SK-N-SH (cell line): Measurements from ENCODE around the gene FXYD5. TPM values are rescaled to one million over a fixed set of nuclear protein-coding genes. Genes with fewer than 3 reads are reported as not detected.

Experiments used
- CTCF ChIA-PET: fragments of 300-600, 350-600 bp; formaldehyde crosslinking; extraction: SDS; loops from one replicate; lab custom pipeline; 2021; lab: Yijun Ruan, JAX
- POLR2A ChIA-PET: fragments of 350-600 bp; sonication (Branson Sonifier 250); formaldehyde crosslinking; extraction: SDS; loops from one replicate; lab custom pipeline; 2020; ENCODE audit warnings: antibody characterized with exemption, inconsistent platforms; lab: Yijun Ruan, JAX
- DNase-seq: peaks from one replicate; pipeline ENCODE4 v3.0.0; 2012
- H2AFZ ChIP-seq: fragments of 200-600 bp; sonication (generic); 2 replicates; pipeline ENCODE4 v1.8.1; 2016; ENCODE audit warnings: antibody characterized with exemption, mild to moderate bottlenecking, low read depth
- H3F3A ChIP-seq: fragments of 200-600 bp; sonication (generic); replicated peaks from 2 replicates; pipeline ENCODE3; 2016; ENCODE audit warnings: antibody characterized with exemption, mild to moderate bottlenecking; ENCODE audit not compliant: insufficient read depth
- H3K27ac ChIP-seq, 2 experiments: fragments of 200-500 bp in 1 of 2; fragments of 200-600 bp in 1 of 2; sonication (Bioruptor generic) in 1 of 2; sonication (generic), shearing (Covaris generic) in 1 of 2; 2 replicates each; pipeline versions ENCODE4 v1.5.1 to v1.6.1; 2014 to 2016; ENCODE audit warnings: low read depth in 2 of 2, inconsistent platforms in 1 of 2, low read length in 1 of 2, mild to moderate bottlenecking in 1 of 2, mixed read lengths in 1 of 2
- H3K27me3 ChIP-seq: fragments of 200-600 bp; sonication (generic), shearing (Covaris generic); 2 replicates; pipeline ENCODE4 v1.6.1; 2016; ENCODE audit warnings: mixed run types; ENCODE audit not compliant: insufficient read depth
- H3K36me3 ChIP-seq, 2 experiments: fragments of 200-500 bp in 1 of 2; fragments of 200-600 bp in 1 of 2; sonication (Bioruptor generic) in 1 of 2; sonication (generic) in 1 of 2; replicated peaks in 1 of 2; 2 replicates each; pipeline versions ENCODE3 to v1.5.1; 2014 to 2016; ENCODE audit warnings: low read length in 1 of 2, mild to moderate bottlenecking in 1 of 2; ENCODE audit not compliant: insufficient read depth in 2 of 2, control insufficient read depth in 1 of 2
- H3K4me1 ChIP-seq, 2 experiments: fragments of 200-500 bp in 1 of 2; fragments of 200-600 bp in 1 of 2; sonication (Bioruptor generic) in 1 of 2; sonication (generic), shearing (Covaris generic) in 1 of 2; 2 replicates each; pipeline versions ENCODE4 v1.5.1 to v1.6.1; 2014 to 2016; ENCODE audit warnings: low read depth in 1 of 2, low read length in 1 of 2, mixed run types in 1 of 2; ENCODE audit not compliant: insufficient read depth in 2 of 2, control insufficient read depth in 1 of 2
- H3K4me2 ChIP-seq: fragments of 200-600 bp; sonication (generic), shearing (Covaris generic); 2 replicates; pipeline ENCODE4 v1.6.1; 2017; ENCODE audit warnings: mixed run types
- H3K4me3 ChIP-seq, 2 experiments: fragments of 200-500 bp in 1 of 2; fragments of 200-600 bp in 1 of 2; sonication (Bioruptor generic) in 1 of 2; sonication (generic), shearing (Covaris generic) in 1 of 2; 2 replicates each; pipeline versions ENCODE4 v1.5.1 to v1.8.1; 2014 to 2016; ENCODE audit warnings: low read depth in 2 of 2, inconsistent platforms in 1 of 2, low read length in 1 of 2, mild to moderate bottlenecking in 1 of 2, mixed read lengths in 1 of 2, moderate library complexity in 1 of 2
- H3K79me2 ChIP-seq: fragments of 200-600 bp; sonication (generic); 2 replicates; pipeline ENCODE4 v1.8.1; 2017; ENCODE audit warnings: mild to moderate bottlenecking; ENCODE audit not compliant: insufficient read depth
- H3K9ac ChIP-seq: fragments of 200-600 bp; sonication (generic); 2 replicates; pipeline ENCODE4 v1.6.1; 2017; ENCODE audit warnings: mixed run types
- H3K9me2 ChIP-seq: fragments of 200-600 bp; sonication (generic); 2 replicates; pipeline ENCODE4 v1.6.1; 2017; ENCODE audit warnings: mixed run types
- H3K9me3 ChIP-seq: fragments of 200-600 bp; sonication (generic); 2 replicates; pipeline ENCODE4 v1.6.1; 2017; ENCODE audit warnings: mixed run types, mild to moderate bottlenecking, moderate library complexity
- H4K20me1 ChIP-seq: fragments of 200-600 bp; sonication (generic); 2 replicates; pipeline ENCODE4 v1.6.1; 2017; ENCODE audit warnings: mild to moderate bottlenecking, mixed run types; ENCODE audit not compliant: insufficient read depth
- CHD2 ChIP-seq: fragments of 150-350 bp; IDR thresholded peaks from 2 replicates; pipeline ENCODE4 v1.6.1; 2018; ENCODE audit warnings: low read length; ENCODE audit not compliant: partially characterized antibody
- ELF1 ChIP-seq: IDR thresholded peaks from 2 replicates; pipeline ENCODE4 v1.4.0; 2012
- FOSL2 ChIP-seq: IDR thresholded peaks from 2 replicates; pipeline ENCODE4 v1.4.0; 2012; ENCODE audit warnings: low read depth, mild to moderate bottlenecking, moderate library complexity, borderline replicate concordance
- GABPA ChIP-seq: IDR thresholded peaks from 2 replicates; pipeline ENCODE4 v1.4.0; 2012; ENCODE audit warnings: low read depth, mild to moderate bottlenecking
- GATA2 ChIP-seq: sonication (generic); formaldehyde crosslinking; IDR thresholded peaks from 2 replicates; pipeline ENCODE4 v1.5.0; 2020; ENCODE audit warnings: mild to moderate bottlenecking, missing genetic modification reagents
- JUND ChIP-seq: IDR thresholded peaks from 2 replicates; pipeline ENCODE4 v1.4.0; 2012
- MXI1 ChIP-seq: IDR thresholded peaks from 2 replicates; pipeline ENCODE4 v1.6.1; 2012; ENCODE audit warnings: mild to moderate bottlenecking, low read depth, low read length, improper control_type of control experiment
- NFIC ChIP-seq: IDR thresholded peaks from 2 replicates; pipeline ENCODE4 v1.4.0; 2012; ENCODE audit warnings: borderline replicate concordance
- POLR2AphosphoS5 ChIP-seq: IDR thresholded peaks from 2 replicates; pipeline ENCODE4 v1.6.1; 2012; ENCODE audit warnings: low read depth, low read length
- RAD21 ChIP-seq: IDR thresholded peaks from 2 replicates; pipeline ENCODE4 v1.6.1; 2012; ENCODE audit warnings: mild to moderate bottlenecking, low read length
- RCOR1 ChIP-seq: fragments of 150-350 bp; IDR thresholded peaks from 2 replicates; pipeline ENCODE4 v1.6.1; 2017; ENCODE audit warnings: antibody characterized with exemption, low read length
- RXRA ChIP-seq: IDR thresholded peaks from 2 replicates; pipeline ENCODE4 v1.4.0; 2012; ENCODE audit warnings: low read depth, mild to moderate bottlenecking, borderline replicate concordance
- SIN3A ChIP-seq: IDR thresholded peaks from 2 replicates; pipeline ENCODE4 v1.6.1; 2012; ENCODE audit warnings: low read depth, mild to moderate bottlenecking, low read length, moderate library complexity, borderline replicate concordance
- SMC3 ChIP-seq: IDR thresholded peaks from 2 replicates; pipeline ENCODE4 v1.6.1; 2012; ENCODE audit warnings: low read depth, low read length, improper control_type of control experiment
- TEAD4 ChIP-seq: IDR thresholded peaks from 2 replicates; pipeline ENCODE4 v1.4.0; 2012; ENCODE audit warnings: mild to moderate bottlenecking, borderline replicate concordance; ENCODE audit not compliant: insufficient read depth
- WGBS: methylation state at CpG from one replicate; pipeline ENCODE4 v1.1.6; 2017; ENCODE audit warnings: low lambda C conversion rate; 5-methylcytosine and 5-hydroxymethylcytosine counted together
- polyA plus RNA-seq, 3 experiments: library from polyadenylated mRNA; depleted of rRNA; stranded (reverse); fragments of >200 nt; gene quantifications; 2 replicates each; pipeline ENCODE4 v1.2.3, GENCODE V29; 2012
- TF ChIP-seq, protein P1 (sequence below): IDR thresholded peaks from 2 replicates; pipeline ENCODE4 v1.4.0; 2012; ENCODE audit warnings: low read depth, borderline replicate concordance
- TF ChIP-seq, protein P2 (sequence below): IDR thresholded peaks from 2 replicates; pipeline ENCODE4 v1.4.0; 2012; ENCODE audit warnings: low read depth
- TF ChIP-seq, protein P3 (sequence below): IDR thresholded peaks from 2 replicates; pipeline ENCODE4 v1.4.0; 2012; ENCODE audit warnings: low read depth, borderline replicate concordance
- TF ChIP-seq, protein P4 (sequence below): IDR thresholded peaks from 2 replicates; pipeline ENCODE4 v1.6.1; 2012; ENCODE audit warnings: mild to moderate bottlenecking, low read depth, low read length, moderate library complexity
- TF ChIP-seq, protein P5 (sequence below): fragments of 150-350 bp; IDR thresholded peaks from 2 replicates; pipeline ENCODE4 v1.6.1; 2016; ENCODE audit warnings: mild to moderate bottlenecking, low read depth, low read length

The FXYD5 gene
- polyA plus RNA-seq, 1 of the 3 experiments (the other 2 are of a cell fraction): 195 TPM

DNA sequence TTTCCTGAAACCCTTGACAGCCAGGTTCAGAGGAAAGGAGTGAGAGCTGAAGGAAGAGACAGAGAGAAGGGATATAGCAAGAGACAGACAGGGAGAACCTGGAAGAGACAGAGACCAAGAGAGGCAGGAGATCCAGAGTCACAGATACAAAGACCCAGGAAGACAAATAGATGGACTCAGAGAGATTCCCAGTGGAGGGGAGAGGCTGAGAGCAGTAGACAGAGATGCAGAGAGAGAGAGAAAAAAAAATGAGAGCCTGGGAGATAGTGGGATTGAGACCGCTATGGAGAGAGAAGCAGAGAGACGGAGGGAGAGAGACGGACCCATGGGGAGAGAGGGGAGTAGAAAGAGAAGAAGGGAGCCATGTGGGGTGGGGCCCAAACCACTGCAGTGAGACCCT lies 10.7 kb upstream of the FXYD5 start:
- Histone ChIP-seq H3K27me3 (peaks cover 27% of the 10 kb centered on the region; the same call in 1 of the 2 replicates), H2AFZ (no peak overlapping the region), H3K36me3 (no peaks in the 10 kb centered on the region), H3K4me3 (no peak overlapping the region), H3K4me1 (peaks cover 0 to 25% of the 10 kb centered on the region in 2 experiments; a peak in 2 of 4 replicates), H3F3A (peaks cover 6% of the 10 kb centered on the region), H3K9ac (no peak overlapping the region), H3K79me2 (no peaks in the 10 kb centered on the region), H3K9me2 (no peaks in the 10 kb centered on the region), H3K27ac (no peak overlapping the region), H3K4me2 (peak overlapping the region; percentile 66; the same call in 1 of the 2 replicates), H3K9me3 (no peaks in the 10 kb centered on the region), H4K20me1 (no peaks in the 10 kb centered on the region)
- no peak for TF ChIP-seq RCOR1
- no peak for TF ChIP-seq RAD21
- TF ChIP-seq ELF1: no peak
- no peak for TF ChIP-seq GABPA
- no peak for TF ChIP-seq SMC3
- TF ChIP-seq POLR2AphosphoS5: no peak
- TF ChIP-seq MXI1: no peak
- TF ChIP-seq, protein P1, sequence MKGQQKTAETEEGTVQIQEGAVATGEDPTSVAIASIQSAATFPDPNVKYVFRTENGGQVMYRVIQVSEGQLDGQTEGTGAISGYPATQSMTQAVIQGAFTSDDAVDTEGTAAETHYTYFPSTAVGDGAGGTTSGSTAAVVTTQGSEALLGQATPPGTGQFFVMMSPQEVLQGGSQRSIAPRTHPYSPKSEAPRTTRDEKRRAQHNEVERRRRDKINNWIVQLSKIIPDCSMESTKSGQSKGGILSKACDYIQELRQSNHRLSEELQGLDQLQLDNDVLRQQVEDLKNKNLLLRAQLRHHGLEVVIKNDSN: no peak
- TF ChIP-seq JUND: no peak
- no peak for TF ChIP-seq RXRA
- TF ChIP-seq NFIC: no peak
- TF ChIP-seq, protein P2, sequence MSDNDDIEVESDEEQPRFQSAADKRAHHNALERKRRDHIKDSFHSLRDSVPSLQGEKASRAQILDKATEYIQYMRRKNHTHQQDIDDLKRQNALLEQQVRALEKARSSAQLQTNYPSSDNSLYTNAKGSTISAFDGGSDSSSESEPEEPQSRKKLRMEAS: no peak
- no peak for TF ChIP-seq TEAD4
- TF ChIP-seq FOSL2: no peak
- no peak for TF ChIP-seq SIN3A
- TF ChIP-seq, protein P3, sequence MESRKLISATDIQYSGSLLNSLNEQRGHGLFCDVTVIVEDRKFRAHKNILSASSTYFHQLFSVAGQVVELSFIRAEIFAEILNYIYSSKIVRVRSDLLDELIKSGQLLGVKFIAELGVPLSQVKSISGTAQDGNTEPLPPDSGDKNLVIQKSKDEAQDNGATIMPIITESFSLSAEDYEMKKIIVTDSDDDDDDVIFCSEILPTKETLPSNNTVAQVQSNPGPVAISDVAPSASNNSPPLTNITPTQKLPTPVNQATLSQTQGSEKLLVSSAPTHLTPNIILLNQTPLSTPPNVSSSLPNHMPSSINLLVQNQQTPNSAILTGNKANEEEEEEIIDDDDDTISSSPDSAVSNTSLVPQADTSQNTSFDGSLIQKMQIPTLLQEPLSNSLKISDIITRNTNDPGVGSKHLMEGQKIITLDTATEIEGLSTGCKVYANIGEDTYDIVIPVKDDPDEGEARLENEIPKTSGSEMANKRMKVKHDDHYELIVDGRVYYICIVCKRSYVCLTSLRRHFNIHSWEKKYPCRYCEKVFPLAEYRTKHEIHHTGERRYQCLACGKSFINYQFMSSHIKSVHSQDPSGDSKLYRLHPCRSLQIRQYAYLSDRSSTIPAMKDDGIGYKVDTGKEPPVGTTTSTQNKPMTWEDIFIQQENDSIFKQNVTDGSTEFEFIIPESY: no peak
- no peak for TF ChIP-seq GATA2
- no peak for TF ChIP-seq CHD2
- TF ChIP-seq, protein P4, sequence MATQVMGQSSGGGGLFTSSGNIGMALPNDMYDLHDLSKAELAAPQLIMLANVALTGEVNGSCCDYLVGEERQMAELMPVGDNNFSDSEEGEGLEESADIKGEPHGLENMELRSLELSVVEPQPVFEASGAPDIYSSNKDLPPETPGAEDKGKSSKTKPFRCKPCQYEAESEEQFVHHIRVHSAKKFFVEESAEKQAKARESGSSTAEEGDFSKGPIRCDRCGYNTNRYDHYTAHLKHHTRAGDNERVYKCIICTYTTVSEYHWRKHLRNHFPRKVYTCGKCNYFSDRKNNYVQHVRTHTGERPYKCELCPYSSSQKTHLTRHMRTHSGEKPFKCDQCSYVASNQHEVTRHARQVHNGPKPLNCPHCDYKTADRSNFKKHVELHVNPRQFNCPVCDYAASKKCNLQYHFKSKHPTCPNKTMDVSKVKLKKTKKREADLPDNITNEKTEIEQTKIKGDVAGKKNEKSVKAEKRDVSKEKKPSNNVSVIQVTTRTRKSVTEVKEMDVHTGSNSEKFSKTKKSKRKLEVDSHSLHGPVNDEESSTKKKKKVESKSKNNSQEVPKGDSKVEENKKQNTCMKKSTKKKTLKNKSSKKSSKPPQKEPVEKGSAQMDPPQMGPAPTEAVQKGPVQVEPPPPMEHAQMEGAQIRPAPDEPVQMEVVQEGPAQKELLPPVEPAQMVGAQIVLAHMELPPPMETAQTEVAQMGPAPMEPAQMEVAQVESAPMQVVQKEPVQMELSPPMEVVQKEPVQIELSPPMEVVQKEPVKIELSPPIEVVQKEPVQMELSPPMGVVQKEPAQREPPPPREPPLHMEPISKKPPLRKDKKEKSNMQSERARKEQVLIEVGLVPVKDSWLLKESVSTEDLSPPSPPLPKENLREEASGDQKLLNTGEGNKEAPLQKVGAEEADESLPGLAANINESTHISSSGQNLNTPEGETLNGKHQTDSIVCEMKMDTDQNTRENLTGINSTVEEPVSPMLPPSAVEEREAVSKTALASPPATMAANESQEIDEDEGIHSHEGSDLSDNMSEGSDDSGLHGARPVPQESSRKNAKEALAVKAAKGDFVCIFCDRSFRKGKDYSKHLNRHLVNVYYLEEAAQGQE: no peak
- TF ChIP-seq, protein P5, sequence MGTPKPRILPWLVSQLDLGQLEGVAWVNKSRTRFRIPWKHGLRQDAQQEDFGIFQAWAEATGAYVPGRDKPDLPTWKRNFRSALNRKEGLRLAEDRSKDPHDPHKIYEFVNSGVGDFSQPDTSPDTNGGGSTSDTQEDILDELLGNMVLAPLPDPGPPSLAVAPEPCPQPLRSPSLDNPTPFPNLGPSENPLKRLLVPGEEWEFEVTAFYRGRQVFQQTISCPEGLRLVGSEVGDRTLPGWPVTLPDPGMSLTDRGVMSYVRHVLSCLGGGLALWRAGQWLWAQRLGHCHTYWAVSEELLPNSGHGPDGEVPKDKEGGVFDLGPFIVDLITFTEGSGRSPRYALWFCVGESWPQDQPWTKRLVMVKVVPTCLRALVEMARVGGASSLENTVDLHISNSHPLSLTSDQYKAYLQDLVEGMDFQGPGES: no peak
- DNase-seq: no peak
- ChIA-PET CTCF (interaction anchor here (0.7 to 5.1 kb wide), 12 partner anchors 9 to 161 kb away, joined by 3 to 59 read pairs (median 4); partner anchors contain the start of gene FXYD5), POLR2A (interaction anchor here (0.8 kb wide), 1 partner anchor 88 kb away, joined by 3 read pairs; no protein-coding TSS in a partner anchor)
- 4% methylated on average over 3 of the region's 3 CpGs for WGBS
